Stimulated activated CD8-positive, alpha-beta memory T cell treated with anti-CD3 and anti-CD28 coated beads, Interleukin-2, amount 100 ng/mL, for 1 hour (primary cell): ENCODE measurements around the gene SLC1A1.
"Not testable (repeated sequence)": the region's sequence is repeated elsewhere in the genome, so short reads cannot be mapped to it uniquely, and the experiment has no call there.

Experiments used
- DNase-seq, 2 donors: peaks; one replicate each; pipeline ENCODE4 v3.0.0-alpha.2; 2020; ENCODE audit warnings: low read depth in 2 of 2

The SLC1A1 gene

DNA sequence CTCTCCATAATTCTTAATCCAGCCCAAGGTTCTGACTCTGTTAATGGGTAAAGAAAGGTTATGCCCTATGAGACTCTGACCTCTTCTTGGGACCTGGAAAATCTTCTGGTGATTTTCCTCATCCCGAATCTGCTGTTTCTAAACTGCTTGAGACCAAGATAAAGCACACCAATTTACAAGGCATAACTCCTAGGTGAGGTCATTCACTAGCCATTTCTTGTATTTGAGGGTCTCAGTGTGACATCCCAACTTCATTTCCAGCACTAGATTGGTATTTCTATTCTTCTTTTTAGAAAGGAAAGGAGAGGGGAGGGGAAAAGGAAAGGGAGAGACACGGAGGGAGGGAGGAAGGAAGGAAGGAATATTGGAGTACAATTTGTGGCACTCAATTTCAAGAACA is 51.6 kb downstream of the SLC1A1 start:
- no peak for DNase-seq

DNA sequence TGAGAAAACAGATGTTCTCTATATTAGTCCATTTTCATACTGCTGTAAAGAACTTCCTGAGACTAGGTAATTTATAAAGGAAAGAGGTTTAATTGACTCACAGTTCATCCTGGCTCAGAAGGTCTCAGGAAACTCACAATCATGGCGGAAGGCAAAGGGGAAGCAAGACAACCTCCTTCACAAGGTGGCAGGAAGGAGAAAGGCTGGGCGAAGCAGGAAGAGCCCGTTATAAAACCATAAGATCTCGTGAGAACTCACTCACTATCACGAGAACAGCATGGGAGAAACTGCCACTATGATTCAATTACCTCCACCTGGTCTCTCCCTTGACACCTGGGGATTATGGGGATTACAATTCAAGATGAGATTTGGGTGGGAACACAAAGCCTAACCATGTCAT is 54.4 kb downstream of the SLC1A1 start:
- DNase-seq, result not testable (repeated sequence)

DNA sequence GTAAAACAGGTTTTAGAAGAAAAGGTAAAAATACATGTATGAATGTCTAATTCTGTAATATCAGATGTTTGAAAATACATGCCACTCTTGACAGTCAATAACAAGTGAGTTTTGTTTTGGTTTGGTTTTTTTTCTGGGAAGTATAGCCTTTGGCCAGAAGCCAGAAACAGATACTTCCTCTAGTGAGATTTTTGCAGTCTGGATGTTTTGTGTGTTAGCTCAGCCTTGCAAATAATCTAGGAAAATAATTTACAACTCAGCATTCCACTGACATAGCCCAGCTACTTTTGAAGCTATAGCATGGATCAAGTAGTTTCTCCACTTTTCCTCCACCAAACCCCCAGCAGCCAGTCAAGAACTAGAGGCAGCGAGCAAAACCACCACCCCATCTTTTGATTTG is 56.7 kb downstream of the SLC1A1 start:
- DNase-seq, result no peak

DNA sequence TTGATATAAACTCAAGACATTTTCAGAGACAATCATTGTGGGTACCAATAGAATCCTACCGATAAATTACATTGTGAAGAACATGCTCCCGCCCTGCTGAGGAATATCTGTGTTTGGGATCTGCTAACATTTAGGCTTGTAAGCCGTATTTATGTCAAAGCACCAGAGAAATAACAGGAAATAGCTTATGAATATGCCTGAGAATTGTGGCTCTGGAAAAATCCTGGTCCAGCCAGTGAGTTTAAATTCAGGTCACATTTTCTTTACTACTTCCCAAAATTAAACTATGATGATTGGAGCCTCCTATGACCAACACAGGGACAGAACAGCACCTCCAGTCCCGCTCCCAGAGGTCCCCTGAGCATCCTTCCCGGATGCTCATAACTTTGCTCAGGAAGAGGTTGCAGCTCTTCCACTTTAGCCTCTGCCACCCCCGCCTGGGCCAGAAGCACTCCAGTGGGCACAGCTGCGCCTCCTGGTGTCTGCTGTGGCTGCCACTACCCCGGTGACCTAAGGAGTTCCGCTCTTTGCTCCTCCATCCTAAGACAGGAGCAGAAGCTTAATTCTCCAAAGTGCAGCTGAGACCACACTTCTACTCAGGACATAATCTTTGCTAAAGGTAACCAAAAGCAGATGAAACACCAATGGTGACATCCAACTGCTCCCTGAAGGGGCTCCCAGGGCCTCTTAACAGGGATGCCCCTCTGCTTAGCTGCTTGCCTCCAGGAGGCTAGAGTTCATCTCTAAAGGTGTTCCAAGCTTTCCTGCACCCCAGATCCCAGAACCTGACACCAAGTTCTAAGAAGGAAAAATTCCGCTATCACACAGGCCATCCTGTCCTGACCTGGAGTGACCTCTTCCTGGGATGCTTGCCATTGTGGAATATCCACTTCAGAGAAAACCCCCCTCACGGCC is 58.8 kb downstream of the SLC1A1 start:
- DNase-seq, result no peak

DNA sequence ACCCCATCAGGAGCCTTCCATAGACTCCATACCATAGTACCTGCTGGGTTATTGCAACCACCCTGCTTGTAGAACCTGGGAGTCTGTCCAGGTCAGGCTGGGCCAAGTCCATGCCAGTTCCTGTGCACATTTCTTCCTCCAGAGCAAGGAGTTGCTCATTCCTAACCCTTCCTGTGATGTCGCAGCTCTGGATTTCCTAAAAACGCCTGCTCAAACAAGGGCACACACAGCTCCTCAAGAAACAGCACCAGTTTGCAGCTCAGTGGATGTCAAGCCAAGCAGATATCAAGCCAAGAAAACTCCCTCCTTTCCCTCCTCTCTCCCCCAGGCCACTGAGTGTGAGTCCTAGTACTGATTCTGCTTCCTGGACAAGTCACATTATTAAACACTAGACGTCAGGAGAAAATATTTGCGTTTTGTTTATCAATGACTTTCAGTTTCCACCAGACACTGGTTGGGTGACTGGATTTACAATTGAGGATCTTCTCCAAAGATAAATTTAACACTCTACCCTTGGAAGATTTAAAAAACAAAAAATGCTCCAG is 59.6 kb downstream of the SLC1A1 start:
- DNase-seq, result no peak

DNA sequence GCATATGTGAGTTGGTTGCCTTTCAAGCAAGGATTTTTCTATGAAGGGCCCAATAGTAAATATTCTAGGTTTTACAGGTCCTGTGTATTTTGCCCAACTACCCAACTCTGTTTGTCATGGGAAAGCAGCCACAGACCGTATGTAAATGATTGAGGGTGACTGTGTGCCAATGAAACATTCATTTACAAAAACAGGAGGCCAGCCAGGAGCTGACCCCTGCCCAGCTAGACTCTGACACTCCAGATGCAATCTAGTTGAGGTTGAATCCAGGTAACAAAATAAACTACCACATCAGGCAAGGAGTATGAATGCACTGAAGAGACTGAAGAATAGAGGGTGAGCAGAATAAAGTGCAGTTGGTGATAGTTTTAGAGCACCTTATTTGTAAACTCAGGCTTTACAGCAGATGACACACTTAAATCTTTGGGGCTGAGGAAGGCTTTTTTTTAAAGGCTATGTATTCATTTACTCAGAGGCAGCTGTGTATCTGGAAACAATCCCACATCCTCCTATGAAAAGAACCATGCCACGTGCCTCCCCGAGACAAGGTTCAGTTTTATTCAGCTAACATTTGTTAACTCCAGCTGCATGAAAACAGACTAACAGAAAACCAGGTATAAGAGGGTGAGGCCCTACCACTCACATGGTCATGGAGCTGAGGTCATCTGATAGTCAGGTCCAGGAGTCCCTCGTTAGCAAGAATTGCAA is 60.7 kb downstream of the SLC1A1 start:
- DNase-seq, result no peak

DNA sequence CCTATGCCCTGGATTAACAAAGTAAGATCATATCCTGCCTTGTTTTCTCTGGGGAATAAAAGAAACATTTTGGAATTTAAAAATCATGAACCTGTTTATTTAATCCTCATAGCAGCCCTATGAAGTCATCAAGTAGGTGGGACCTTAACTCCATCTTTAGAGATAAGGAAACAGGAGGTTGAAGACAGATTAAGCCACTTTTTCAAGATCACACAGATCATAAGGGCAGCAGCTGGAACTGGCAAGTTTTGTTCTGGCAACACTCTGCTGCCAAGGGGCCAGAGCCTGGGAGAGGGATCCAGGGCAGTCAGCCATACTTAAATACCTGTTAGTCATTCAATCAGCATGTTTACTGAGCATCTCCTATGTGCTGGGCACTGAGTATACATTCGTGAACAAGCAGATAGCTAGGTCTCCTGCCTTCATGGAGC is 63.7 kb downstream of the SLC1A1 start:
- no peak for DNase-seq

DNA sequence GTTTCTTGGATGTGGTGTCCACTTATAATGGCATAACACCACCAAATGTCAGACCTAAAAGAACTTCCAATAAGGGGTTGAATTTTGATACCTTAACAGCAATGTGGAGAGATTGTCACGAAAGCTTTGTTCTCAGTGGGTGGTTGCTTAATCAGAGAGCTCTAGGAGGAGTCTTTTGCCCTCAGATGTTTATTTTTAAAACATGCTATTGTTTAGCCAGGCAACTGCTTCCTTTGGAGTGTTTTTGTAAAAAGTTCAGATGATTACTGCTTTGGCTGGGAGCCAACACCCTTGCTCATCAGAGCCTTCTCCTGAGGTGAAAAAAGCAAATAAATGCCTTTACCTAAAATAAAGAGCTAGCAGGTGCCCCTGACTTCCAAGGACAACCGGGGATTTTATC is 65.0 kb downstream of the SLC1A1 start:
- no peak for DNase-seq

DNA sequence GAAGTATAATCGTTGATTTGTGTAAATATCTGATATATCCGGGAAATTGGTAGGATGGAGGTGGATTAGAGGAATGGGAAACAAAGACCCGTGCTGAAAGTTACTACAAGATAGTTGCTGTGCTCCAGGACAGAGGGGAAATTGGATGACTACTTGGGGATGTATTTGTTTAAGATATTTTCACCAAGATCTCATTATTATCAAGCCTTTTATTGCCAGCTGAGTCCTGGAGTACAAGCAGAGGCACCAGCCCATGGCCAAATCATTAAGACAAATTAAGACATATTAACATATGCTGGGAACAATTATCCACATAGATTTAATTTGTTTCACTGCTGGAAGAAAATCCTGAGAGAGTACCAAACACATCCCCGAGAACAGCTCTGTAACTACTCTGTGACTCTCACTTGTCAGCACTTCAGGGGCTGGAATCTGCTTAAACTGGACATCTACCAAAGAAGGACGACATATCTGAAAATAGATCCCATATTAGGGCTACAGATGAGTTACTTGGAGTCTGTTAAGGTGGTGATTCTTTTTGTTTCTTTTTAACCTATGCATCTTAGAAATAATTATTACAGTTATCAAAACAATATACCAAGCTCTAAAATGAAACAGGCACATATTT is 68.2 kb downstream of the SLC1A1 start:
- no peak for DNase-seq

DNA sequence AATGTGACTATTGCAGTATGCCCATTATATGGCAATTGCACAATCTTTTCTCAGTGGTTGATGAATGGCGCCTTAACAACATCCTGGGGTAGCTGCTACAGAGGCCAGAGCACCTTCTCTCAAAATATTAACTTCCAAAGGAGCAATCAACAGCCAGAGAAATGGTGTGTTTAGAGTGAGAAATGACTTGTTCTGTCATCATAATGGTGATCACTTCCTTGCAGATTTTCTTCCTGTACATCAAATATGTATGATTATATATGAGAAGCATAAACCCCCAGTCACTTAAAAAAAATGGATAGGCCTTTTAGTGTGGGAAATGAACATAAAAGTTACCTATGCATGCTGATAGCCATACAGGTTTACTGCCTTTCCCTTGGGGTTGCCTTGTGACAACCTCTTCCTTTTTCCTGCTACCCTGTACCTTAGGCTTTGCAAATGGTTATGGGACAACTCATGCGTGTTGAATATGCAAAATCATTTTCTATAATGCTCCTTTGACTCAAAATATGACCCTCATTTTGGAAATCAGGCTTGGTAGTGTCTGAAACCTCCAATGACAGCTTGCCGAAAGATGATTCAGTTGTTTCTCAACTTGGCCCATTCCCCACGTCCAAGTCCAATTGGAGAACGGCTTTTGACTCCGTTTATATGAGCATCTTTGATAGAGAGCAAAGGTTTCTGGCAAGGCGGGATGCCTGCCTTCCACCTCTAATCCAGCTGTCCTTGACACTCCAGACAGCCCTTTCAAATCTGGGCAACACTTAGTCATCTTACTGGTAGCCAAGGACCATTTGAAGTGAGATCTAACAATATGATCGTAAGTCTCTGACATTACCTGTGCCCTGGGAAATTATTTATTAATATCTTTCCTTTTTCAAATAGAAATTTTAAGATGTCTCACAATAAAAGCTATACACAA is 69.3 kb downstream of the SLC1A1 start:
- no peak for DNase-seq

DNA sequence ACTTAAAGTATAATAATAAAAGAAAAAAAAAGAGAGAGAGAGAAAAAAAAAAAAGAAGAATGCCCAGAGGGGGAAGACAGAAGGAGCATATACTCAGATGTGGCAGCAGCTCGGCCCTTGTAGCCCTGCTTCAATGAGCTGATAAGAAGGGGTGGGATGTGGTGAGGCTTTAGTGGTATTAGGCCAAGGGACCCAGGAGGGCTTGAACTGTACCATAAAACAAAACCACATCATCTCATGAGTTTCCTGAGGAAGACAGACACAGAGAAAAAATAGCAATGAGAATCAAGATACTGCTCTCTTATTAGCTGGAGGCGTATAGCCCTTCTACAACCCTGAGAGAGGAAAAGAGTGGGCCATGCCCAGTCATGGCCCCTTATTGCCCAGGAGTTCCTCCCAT is 72.8 kb downstream of the SLC1A1 start:
- no peak for DNase-seq

DNA sequence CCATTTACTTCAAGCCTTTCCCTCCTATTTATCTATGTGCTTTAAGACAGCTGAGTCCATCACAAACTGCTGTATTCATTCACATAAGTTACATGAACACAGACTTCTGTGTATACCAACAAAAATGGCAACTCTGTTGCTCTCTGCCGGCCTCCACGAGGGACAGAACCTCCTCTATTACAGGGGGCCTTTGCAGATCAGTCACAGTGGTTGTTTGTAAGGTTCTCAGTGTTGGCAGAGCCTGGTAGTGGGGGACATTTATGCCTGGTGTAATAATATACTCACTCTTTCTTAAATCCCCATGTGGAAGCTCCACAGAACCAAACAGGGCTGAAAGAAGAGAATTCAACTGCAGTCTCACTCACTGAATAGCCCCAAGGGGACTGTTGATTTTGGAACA is 76.5 kb downstream of the SLC1A1 start:
- DNase-seq, result no peak

DNA sequence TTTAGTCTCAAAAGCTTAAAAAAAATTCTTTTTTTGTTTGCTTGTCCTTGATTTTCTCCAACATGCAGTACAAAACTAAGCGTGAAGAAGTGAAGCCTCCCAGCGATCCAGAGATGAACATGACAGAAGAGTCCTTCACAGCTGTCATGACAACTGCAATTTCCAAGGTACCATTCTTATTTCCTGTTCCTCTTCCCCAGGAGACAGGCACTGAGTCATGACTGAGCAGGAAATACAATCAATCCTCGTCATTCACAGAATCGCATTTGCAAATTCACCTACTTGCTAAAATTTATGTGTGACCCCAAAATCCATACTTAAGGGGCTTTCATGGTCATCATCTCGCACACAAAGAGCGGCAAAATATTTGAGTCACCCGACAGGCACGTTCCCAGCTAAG is 77.3 kb downstream of the SLC1A1 start:
- no peak for DNase-seq

DNA sequence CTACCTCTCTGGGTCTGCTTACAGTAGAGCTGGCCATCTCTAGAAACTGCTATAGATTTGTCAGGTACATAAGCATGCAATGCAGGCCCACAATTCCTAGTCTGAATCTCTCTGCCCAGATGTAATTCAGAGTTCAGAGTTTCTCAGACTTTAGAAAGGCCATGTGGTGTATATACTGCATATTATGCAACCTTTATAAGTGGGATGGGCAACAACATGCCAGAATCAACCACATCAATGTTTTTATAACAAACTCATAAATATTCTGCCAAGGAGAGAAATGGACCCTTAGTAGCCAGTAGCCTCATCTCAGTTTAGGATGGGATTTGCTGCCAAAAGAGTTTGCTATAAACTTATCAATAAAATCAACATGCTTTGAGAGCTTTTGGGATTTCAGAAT is 78.8 kb downstream of the SLC1A1 start:
- DNase-seq, result no peak

DNA sequence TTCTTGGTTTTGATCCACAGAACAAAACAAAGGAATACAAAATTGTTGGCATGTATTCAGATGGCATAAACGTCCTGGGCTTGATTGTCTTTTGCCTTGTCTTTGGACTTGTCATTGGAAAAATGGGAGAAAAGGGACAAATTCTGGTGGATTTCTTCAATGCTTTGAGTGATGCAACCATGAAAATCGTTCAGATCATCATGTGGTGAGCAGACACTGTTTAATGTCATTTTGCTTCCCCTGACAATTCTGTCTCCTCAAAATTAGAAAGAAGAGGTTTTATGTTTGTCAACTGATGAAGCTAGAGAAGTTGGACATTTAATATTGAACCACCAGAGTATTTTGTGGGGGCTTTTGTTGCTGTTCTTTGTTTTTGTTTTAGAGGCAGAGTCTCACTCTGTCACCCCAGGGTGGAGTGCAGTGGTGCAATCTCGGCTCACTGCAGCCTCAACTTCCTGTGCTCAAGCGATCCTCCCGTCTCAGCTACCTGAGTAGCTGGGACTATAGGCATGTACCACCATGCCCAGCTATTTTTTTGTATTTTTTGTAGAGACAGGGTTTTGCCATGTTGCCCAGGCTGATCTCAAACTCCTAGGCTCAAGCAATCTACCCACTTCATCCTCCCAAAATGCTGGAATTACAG is 82.0 kb downstream of the SLC1A1 start:
- DNase-seq, result no peak

DNA sequence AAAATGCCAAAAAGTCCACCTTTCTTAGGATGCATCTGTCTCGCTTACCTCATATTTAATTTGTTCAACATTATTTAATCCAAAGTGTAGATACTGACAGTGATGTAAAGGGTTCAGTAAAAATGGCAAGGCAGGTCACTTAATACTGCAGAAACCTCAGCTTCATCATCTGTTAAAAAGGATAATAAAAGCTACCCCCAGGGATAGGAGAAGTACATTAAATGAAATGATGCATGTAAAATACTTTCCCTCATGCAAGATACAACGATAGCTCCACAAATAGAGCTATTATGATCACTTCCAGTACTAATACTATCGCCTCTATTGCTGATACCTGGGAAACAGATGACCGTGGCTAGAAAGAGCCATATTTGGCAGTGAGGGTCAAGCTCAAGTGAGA is 82.9 kb downstream of the SLC1A1 start:
- no peak for DNase-seq

DNA sequence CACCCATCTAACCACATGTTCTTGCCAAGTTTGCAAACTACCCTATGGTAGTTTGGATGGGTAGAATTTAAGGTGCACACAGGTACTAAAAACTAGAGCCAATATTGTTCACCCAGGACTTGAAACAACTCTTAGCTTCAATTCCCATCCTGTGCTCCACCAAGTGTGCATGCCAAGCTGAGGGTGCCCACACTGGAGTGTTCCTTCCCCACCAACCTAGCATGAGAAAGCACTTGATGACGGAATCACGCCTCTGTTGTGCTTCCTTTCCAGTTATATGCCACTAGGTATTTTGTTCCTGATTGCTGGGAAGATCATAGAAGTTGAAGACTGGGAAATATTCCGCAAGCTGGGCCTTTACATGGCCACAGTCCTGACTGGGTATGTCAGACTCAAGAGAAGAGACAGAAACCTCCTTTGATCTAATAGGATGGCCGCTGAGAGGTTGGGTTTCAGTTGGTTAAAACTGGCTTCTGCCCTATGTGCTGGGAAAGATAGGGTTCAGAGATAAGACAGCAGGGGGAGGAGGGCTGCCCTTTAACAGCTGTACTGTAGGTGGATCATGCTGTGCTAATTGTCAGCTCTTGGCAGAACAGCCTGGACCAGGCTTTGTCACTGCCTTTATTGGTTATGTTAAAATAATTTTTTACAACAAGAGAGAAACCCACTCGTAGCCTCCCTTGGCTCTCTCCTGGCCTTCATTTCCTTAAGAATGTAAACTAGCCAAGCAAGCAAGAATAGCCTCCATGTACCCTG is 83.5 kb downstream of the SLC1A1 start:
- DNase-seq, result no peak

DNA sequence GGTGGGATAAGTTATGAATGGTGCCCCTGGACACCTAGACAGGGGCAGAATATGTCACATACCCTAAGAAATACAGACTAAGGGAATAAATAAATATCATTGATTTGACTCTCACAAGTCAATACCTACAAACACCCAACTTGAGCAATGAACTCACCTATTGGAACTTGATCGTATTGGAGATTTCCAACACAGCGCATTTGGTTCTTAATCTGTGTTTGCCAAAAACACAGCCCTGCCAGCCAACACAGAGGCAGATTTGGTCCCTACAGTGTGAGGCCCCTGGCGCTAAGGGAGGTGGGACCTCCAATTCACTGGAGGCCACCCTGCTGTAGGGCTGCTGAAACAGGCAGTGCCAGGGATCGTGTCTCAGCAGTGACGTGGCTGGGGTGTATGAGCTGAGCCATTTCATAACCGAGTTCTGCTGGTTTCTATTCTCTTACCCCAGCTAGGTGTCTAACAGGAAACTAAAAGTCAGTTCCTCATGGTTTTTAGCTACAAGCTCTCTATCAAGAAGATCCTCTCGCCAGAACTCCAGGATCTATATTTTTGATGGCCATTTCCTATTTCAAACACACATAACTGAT is 84.5 kb downstream of the SLC1A1 start:
- no peak for DNase-seq

DNA sequence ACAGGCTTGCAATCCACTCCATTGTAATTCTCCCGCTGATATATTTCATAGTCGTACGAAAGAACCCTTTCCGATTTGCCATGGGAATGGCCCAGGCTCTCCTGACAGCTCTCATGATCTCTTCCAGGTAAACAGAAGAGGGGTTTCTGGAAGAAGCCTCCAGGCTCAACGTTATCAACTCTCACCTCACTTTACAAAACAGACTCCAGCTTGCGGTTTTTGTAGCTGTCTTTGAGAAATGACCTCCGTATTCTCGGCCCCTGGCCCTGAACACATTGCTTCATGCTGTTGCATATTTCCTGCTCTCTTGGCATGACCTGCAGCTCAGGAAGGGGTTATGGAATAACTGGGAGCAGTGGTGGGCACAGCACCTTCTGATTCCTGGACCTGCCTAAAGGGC is 85.7 kb downstream of the SLC1A1 start:
- DNase-seq, result no peak

DNA sequence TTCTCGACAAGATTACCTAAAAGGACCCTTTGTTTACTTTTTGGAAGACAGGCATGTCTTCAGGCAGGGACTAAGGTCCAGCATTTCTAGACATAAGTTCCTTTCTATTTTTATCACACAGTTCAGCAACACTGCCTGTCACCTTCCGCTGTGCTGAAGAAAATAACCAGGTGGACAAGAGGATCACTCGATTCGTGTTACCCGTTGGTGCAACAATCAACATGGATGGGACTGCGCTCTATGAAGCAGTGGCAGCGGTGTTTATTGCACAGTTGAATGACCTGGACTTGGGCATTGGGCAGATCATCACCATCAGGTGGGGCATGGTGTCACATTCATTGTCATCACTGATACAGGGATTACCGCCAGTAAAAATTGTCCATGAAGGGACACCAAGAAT is 86.2 kb downstream of the SLC1A1 start:
- no peak for DNase-seq
